Gastrocnemius medialis (tissue), 4 donors: ENCODE data around the gene AHNAK2. TPM values are rescaled to one million over a fixed set of nuclear protein-coding genes. Genes with fewer than 3 reads are reported as not detected.

ENCODE experiments used
- ATAC-seq, 2 donors: fragments of 150-250 bp; one replicate each; pipeline ENCODE4 v1.9.1; 2016
- DNase-seq, 2 donors: peaks; one replicate each; pipeline ENCODE4 v3.0.0-alpha.2; 2019
- H3K27ac ChIP-seq, 4 donors: fragments of 200-600 bp; sonication (generic); 1 replicate in 1 of 4; 2 replicates in 3 of 4; pipeline ENCODE4 v1.5.1; 2016 to 2018; ENCODE audit warnings: mild to moderate bottlenecking in 2 of 4, moderate library complexity in 1 of 4
- H3K27me3 ChIP-seq, 3 donors: fragments of 200-600 bp; sonication (generic) in 2 of 3; 1 replicate in 1 of 3; 2 replicates in 2 of 3; pipeline versions ENCODE4 v1.5.1 to v1.6.0; 2016 to 2019; ENCODE audit warnings: mild to moderate bottlenecking in 1 of 3, moderate library complexity in 1 of 3
- H3K36me3 ChIP-seq, 2 donors: fragments of 200-600 bp; sonication (generic) in 1 of 2; one replicate each; pipeline ENCODE4 v1.5.1; 2017 to 2018
- H3K4me1 ChIP-seq, 2 donors: fragments of 200-600 bp; sonication (generic) in 1 of 2; one replicate each; pipeline ENCODE4 v1.5.1; 2016 to 2017; ENCODE audit warnings: mild to moderate bottlenecking in 2 of 2
- H3K4me3 ChIP-seq, 4 donors: fragments of 200-600 bp; sonication (generic) in 3 of 4; 1 replicate in 1 of 4; 2 replicates in 3 of 4; pipeline ENCODE4 v1.5.1; 2016 to 2019; ENCODE audit warnings: mild to moderate bottlenecking in 2 of 4
- H3K9me3 ChIP-seq, 3 donors: fragments of 200-600 bp; sonication (generic) in 2 of 3; 1 replicate in 1 of 3; 2 replicates in 2 of 3; pipeline ENCODE4 v1.5.1; 2016 to 2019
- CTCF ChIP-seq, 5 experiments: fragments of 450-650 bp in 3 of 5; fragments of 200-600 bp in 2 of 5; sonication (generic) in 2 of 5; IDR thresholded peaks in 4 of 5; conservative IDR thresholded peaks in 1 of 5; 1 replicate in 4 of 5; 2 replicates in 1 of 5; pipeline ENCODE4 v1.5.1; 2016 to 2019; ENCODE audit warnings: antibody characterized with exemption in 5 of 5, mild to moderate bottlenecking in 3 of 5, moderate library complexity in 3 of 5
- POLR2A ChIP-seq, 2 donors: fragments of 450-650 bp; IDR thresholded peaks; one replicate each; pipeline ENCODE4 v1.6.1; 2017; ENCODE audit warnings: antibody characterized with exemption in 2 of 2, mild to moderate bottlenecking in 2 of 2, moderate library complexity in 2 of 2
- in situ Hi-C, 4 donors: fragments of 200-750 bp; cut with MboI; loops; one replicate each; pipeline versions ENCODE4 v1.15.0 to v1.8.0; 2017; ENCODE audit warnings: low sequenced_read_pairs in 4 of 4
- intact Hi-C: fragments of 100-400 bp; cut with DNase I; formaldehyde crosslinking; loops from one replicate; pipeline ENCODE4 v1.15.1; 2023; ENCODE audit warnings: low total_unique reads
- total RNA-seq, 4 donors: library from RNA; depleted of rRNA; stranded (reverse); fragments of >200 nt; gene quantifications; one replicate each; pipeline versions ENCODE4 v1.1.0 to v1.2.3, GENCODE V29; 2016

The AHNAK2 gene
- total RNA-seq, 4 donors from 2014 or later: 2.0 to 8.6 (median 3.4) TPM

DNA sequence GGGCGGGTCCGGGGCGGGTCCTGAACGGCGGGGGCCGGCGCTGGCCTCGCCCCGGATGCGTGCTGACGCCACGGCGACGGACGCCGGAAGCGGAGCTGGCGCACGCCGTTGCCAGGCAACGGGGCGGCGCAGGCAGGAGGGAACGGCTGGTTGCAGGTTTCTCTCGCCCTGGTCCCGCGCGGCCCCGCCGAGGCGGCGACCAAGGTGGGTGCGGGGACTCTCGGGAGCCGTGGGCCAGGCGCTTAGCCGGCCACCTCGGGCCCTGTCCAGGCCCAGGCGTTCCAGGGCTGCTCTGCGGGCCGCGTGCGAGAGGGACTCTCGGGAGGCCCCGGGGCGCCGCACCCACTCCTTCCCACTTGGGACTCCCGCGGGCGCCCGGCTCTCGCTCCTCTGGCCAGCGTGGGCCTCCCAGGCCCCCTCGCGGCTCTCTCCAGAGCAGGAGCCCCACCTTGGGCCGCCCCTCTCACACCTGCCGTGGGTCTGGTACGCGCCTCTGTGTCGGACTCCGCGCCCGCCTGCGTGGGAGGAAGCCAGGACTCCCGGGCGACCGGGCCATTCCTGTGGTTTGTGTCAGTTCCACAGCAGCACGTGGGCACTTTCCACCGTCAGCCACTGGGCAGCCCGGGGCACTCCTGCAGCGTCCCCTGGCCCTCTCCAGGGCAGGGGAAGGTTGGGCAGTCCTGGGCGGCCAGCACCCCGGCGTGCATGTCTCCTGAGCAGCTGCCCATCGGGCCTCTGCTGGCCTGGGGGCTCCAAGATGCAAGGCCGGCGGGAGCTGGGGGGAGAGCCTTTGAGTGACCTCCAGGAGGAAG is 7.7 kb upstream of the AHNAK2 start, which contains the start of gene CLBA1:
TSS of gene CLBA1 (plus strand) at position 114 of the 812 bp plus-strand sequence. CDS start at position 758, 644 bp downstream.
- peak within 1 kb of the TSS; percentile 67 to 90 (median 79) for H3K4me3 ChIP-seq
- H3K4me1 ChIP-seq: peaks cover 7 to 9% of the 10 kb centered on the region in 2 donors
- peak within 1 kb of the TSS; percentile 68 to 87 (median 80) for H3K27ac ChIP-seq
- no peaks in the 10 kb centered on the region for H3K9me3 ChIP-seq
- peak; percentile 71 to 84 for DNase-seq
- intact Hi-C loops: loop anchor here (1.0 to 10.0 kb wide), 4 partner anchors 35 to 315 kb away; partner anchors contain the start of genes AKT1, BRF1, CDCA4 and JAG2
- no peaks in the 10 kb centered on the region for H3K36me3 ChIP-seq
- TF ChIP-seq POLR2A (IDR thresholded peaks at IDR 0.05) (peak in 1 of 2 donors; percentile 8), CTCF (IDR thresholded peaks at IDR 0.05 in 4 of 5, conservative IDR thresholded peaks at IDR 0.05 in 1 of 5) (no peak)
- no peaks in the 10 kb centered on the region for H3K27me3 ChIP-seq
- peak; percentile 94 to 95 for ATAC-seq
- in situ Hi-C loops: no loop called here

GRCh38 chr14:104984056-104984894 is 6.1 kb upstream of the AHNAK2 start:
- Histone ChIP-seq H3K27me3 (no peaks in the 10 kb centered on the region), H3K36me3 (no peaks in the 10 kb centered on the region), H3K9me3 (no peaks in the 10 kb centered on the region), H3K27ac (no peak overlapping the region), H3K4me3 (no peak overlapping the region), H3K4me1 (peaks cover 12% of the 10 kb centered on the region in 2 donors)
- DNase-seq (no peak), ATAC-seq (no peak)
- TF ChIP-seq CTCF (IDR thresholded peaks at IDR 0.05 in 4 of 5, conservative IDR thresholded peaks at IDR 0.05 in 1 of 5): no peak
- TF ChIP-seq POLR2A (IDR thresholded peaks at IDR 0.05): no peak
- in situ Hi-C loops (loop anchor here in 1 of 4 donors (5.0 kb wide), 1 partner anchor 58 kb away; no protein-coding TSS in a partner anchor), intact Hi-C loops (loop anchor here (10.0 kb wide), 1 partner anchor 181 kb away; the partner anchor contains the start of gene JAG2)

DNA sequence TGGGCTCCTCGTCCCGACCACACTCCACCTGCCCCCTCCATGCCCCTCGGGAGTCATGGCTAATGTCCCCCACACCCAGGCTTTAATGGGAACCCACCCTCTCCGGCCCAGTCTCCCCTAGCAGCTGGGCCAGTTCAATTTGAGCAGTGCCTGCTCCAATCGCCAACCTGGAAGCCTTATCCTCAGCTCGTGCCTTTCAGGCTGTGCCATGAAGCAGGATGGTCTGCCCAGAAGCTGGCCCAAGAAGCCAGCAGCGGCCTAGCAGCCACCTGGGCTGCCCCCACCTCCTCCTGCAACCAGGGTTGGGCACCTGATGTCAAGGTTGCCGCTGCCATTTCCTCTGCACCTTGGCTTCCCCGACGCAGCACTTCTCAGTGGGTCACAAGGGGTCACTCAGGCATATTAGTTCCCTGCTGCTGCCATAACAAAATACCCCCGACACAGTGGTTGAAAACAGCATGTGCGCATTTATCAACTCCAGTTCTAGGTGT is 5.1 kb upstream of the AHNAK2 start:
- Histone ChIP-seq H3K27me3 (no peaks in the 10 kb centered on the region), H3K4me1 (peaks cover 12 to 14% of the 10 kb centered on the region in 2 donors), H3K36me3 (no peaks in the 10 kb centered on the region), H3K27ac (no peak overlapping the region), H3K4me3 (no peak overlapping the region), H3K9me3 (no peaks in the 10 kb centered on the region)
- no peak for ATAC-seq
- DNase-seq: no peak
- in situ Hi-C loops: loop anchor here in 1 of 4 donors (5.0 kb wide), 1 partner anchor 59 kb away; no protein-coding TSS in a partner anchor
- intact Hi-C loops: loop anchor here (10.0 kb wide), 1 partner anchor 182 kb away; the partner anchor contains the start of gene JAG2
- TF ChIP-seq POLR2A (IDR thresholded peaks at IDR 0.05) (no peak), CTCF (IDR thresholded peaks at IDR 0.05 in 4 of 5, conservative IDR thresholded peaks at IDR 0.05 in 1 of 5) (no peak)

- DNase-seq (no peak), ATAC-seq (no peak)
- intact Hi-C loops (loop anchor here (10.0 kb wide), 1 partner anchor 182 kb away; the partner anchor contains the start of gene JAG2), in situ Hi-C loops (loop anchor here in 1 of 4 donors (5.0 kb wide), 1 partner anchor 60 kb away; no protein-coding TSS in a partner anchor)
- Histone ChIP-seq H3K4me1 (peaks cover 12 to 16% of the 10 kb centered on the region in 2 donors), H3K9me3 (no peaks in the 10 kb centered on the region), H3K36me3 (no peaks in the 10 kb centered on the region), H3K27ac (no peak overlapping the region), H3K4me3 (no peak overlapping the region), H3K27me3 (peaks cover 0 to 2% (median 0%) of the 10 kb centered on the region in 3 donors)
- TF ChIP-seq POLR2A (IDR thresholded peaks at IDR 0.05) (no peak), CTCF (IDR thresholded peaks at IDR 0.05 in 4 of 5, conservative IDR thresholded peaks at IDR 0.05 in 1 of 5) (no peak)
These were observed 4.5 kb upstream of the AHNAK2 start for GRCh38 chr14:104982548-104983230.
